Transverse colon (tissue), 4 donors: Measurements from ENCODE around the gene PRPF6. TPM values are rescaled to one million over a fixed set of nuclear protein-coding genes. Genes with fewer than 3 reads are reported as not detected.

Source experiments
- DNase-seq: peaks from one replicate; pipeline ENCODE4 v3.0.0-alpha.2; 2019
- H3K27ac ChIP-seq, 4 donors: fragments of 200-600 bp; sonication (generic); 2 replicates each; pipeline ENCODE4 v1.5.1; 2016 to 2018; ENCODE audit warnings: inconsistent platforms in 4 of 4
- H3K27me3 ChIP-seq: fragments of 200-600 bp; sonication (generic); 2 replicates; pipeline ENCODE4 v1.5.1; 2017; ENCODE audit warnings: inconsistent platforms
- H3K36me3 ChIP-seq, 4 donors: fragments of 200-600 bp; sonication (generic); 2 replicates each; pipeline ENCODE4 v1.5.1; 2017 to 2019; ENCODE audit warnings: inconsistent platforms in 4 of 4
- H3K4me1 ChIP-seq, 4 donors: fragments of 200-600 bp; sonication (generic); 2 replicates each; pipeline ENCODE4 v1.5.1; 2017 to 2020; ENCODE audit warnings: inconsistent platforms in 4 of 4
- H3K4me3 ChIP-seq, 4 donors: fragments of 200-600 bp; sonication (generic); 1 replicate in 1 of 4; 2 replicates in 3 of 4; pipeline versions ENCODE4 v1.5.1 to v1.6.1; 2017 to 2019; ENCODE audit warnings: inconsistent platforms in 4 of 4
- H3K9me3 ChIP-seq, 2 donors: fragments of 200-600 bp; sonication (generic); 2 replicates each; pipeline ENCODE4 v1.5.1; 2017 to 2019; ENCODE audit warnings: inconsistent platforms in 2 of 2
- CTCF ChIP-seq, 5 experiments: fragments of 200-600 bp in 3 of 5; fragments of 450-650 bp in 2 of 5; sonication (generic) in 3 of 5; IDR thresholded peaks; 1 replicate in 2 of 5; 2 replicates in 3 of 5; pipeline ENCODE4 v1.5.1; 2016 to 2017; ENCODE audit warnings: antibody characterized with exemption in 5 of 5, inconsistent platforms in 3 of 5, mild to moderate bottlenecking in 2 of 5, moderate library complexity in 1 of 5
- EP300 ChIP-seq: sonication (generic); formaldehyde crosslinking; IDR thresholded peaks from one replicate; pipeline ENCODE4 v1.6.1; 2017; ENCODE audit warnings: antibody characterized with exemption, low read depth
- POLR2A ChIP-seq: fragments of 450-650 bp; IDR thresholded peaks from one replicate; pipeline ENCODE4 v1.6.1; 2016; ENCODE audit warnings: antibody characterized with exemption, mild to moderate bottlenecking, moderate library complexity
- POLR2AphosphoS5 ChIP-seq, 3 donors: sonication (generic); formaldehyde crosslinking; IDR thresholded peaks; one replicate each; pipeline ENCODE4 v1.6.1; 2016; ENCODE audit warnings: antibody characterized with exemption in 3 of 3
- WGBS, 2 donors: methylation state at CpG; one replicate each; pipeline ENCODE4 v1.1.5; 2018; ENCODE audit warnings: low coverage in 1 of 2; 5-methylcytosine and 5-hydroxymethylcytosine counted together
- in situ Hi-C, 4 donors: fragments of 200-750 bp; cut with MboI; loops; one replicate each; pipeline versions ENCODE4 v1.15.0 to v1.15.1; 2017; ENCODE audit warnings: low sequenced_read_pairs in 3 of 4, low pct_ligation_motif_present in 1 of 4, low pct_unique_long_range_greater_than_20kb in 1 of 4
- intact Hi-C: fragments of 100-400 bp; cut with DNase I; formaldehyde crosslinking; loops from one replicate; pipeline ENCODE4 v1.15.1; 2023; ENCODE audit warnings: low total_unique reads
- total RNA-seq, 4 donors: library from RNA; depleted of rRNA; stranded (reverse); fragments of >200 nt; gene quantifications; one replicate each; pipeline ENCODE4 v1.1.0, GENCODE V29; 2016

PRPF6 gene
- 10 to 100 TPM; 29.2 to 55.7 (median 51.8) TPM for total RNA-seq

- Histone ChIP-seq H3K9me3 (no peaks in the 10 kb centered on the region), H3K4me1 (peaks cover 25 to 36% (median 30%) of the 10 kb centered on the region in 4 donors), H3K27me3 (no peaks in the 10 kb centered on the region), H3K27ac (peak within 1 kb of the TSS; percentile 81 to 89 (median 88)), H3K36me3 (peaks cover 0 to 22% (median 10%) of the 10 kb centered on the region in 4 donors), H3K4me3 (peak within 1 kb of the TSS; percentile 77 to 94 (median 84))
- 1 to 6% methylated on average over 7 to 71 of the region's 75 CpGs for WGBS, 2 donors
- TF ChIP-seq EP300 (no peak), CTCF (IDR thresholded peaks at IDR 0.05) (peak; percentile 73 to 91 (median 82)), POLR2AphosphoS5 (IDR thresholded peaks at IDR 0.05) (peak; percentile 83 to 95 (median 94)), POLR2A (peak; percentile 86)
- in situ Hi-C loops = no loop called here
- intact Hi-C loops = no loop called here
- DNase-seq = peak; percentile 97
Observed at GRCh38 chr20:63980806-63981728, at the start of gene PRPF6. TSS of gene PRPF6 (plus strand) at chr20:63981132. CDS start at chr20:63981246, 114 bp downstream.

GRCh38 chr20:63931735-63932134, 49.2 kb upstream of the PRPF6 start:
- peaks cover 0 to 5% (median 2%) of the 10 kb centered on the region in 4 donors for H3K4me1 ChIP-seq
- in situ Hi-C loops (no loop called here), intact Hi-C loops (no loop called here)
- WGBS, 2 donors = 94 to 96% methylated on average over 5 to 19 of the region's 19 CpGs
- TF ChIP-seq EP300 = no peak
- no peak for TF ChIP-seq POLR2AphosphoS5 (IDR thresholded peaks at IDR 0.05)
- no peak for TF ChIP-seq POLR2A
- TF ChIP-seq CTCF (IDR thresholded peaks at IDR 0.05) = no peak
- no peak for DNase-seq
- no peak overlapping the region for H3K27ac ChIP-seq
- no peaks in the 10 kb centered on the region for H3K9me3 ChIP-seq
- H3K36me3 ChIP-seq = peaks cover 0 to 43% (median 19%) of the 10 kb centered on the region in 4 donors
- no peak overlapping the region for H3K4me3 ChIP-seq
- no peaks in the 10 kb centered on the region for H3K27me3 ChIP-seq

- H3K27me3 ChIP-seq = no peaks in the 10 kb centered on the region
- no peak overlapping the region for H3K4me3 ChIP-seq
- H3K36me3 ChIP-seq = peaks cover 0 to 43% (median 19%) of the 10 kb centered on the region in 4 donors
- intact Hi-C loops = no loop called here
- peaks cover 0 to 5% (median 2%) of the 10 kb centered on the region in 4 donors for H3K4me1 ChIP-seq
- in situ Hi-C loops = no loop called here
- no peaks in the 10 kb centered on the region for H3K9me3 ChIP-seq
- H3K27ac ChIP-seq = no peak overlapping the region
- DNase-seq = no peak
- TF ChIP-seq EP300 (no peak), CTCF (IDR thresholded peaks at IDR 0.05) (no peak), POLR2AphosphoS5 (IDR thresholded peaks at IDR 0.05) (no peak), POLR2A (no peak)
- 95% methylated on average over 17 of the region's 17 CpGs; no CpG with 5 or more reads in 1 of the 2 donors for WGBS, 2 donors
Observed at GRCh38 chr20:63932606-63933160, 48.2 kb upstream of the PRPF6 start.

GRCh38 chr20:63933646-63934045, 47.3 kb upstream of the PRPF6 start:
- in situ Hi-C loops (no loop called here), intact Hi-C loops (no loop called here)
- Histone ChIP-seq H3K27me3 (no peaks in the 10 kb centered on the region), H3K27ac (no peak overlapping the region), H3K9me3 (no peaks in the 10 kb centered on the region), H3K4me1 (peaks cover 0 to 5% (median 2%) of the 10 kb centered on the region in 4 donors), H3K4me3 (no peak overlapping the region), H3K36me3 (peaks cover 0 to 34% (median 16%) of the 10 kb centered on the region in 4 donors)
- TF ChIP-seq CTCF (IDR thresholded peaks at IDR 0.05) (no peak), POLR2AphosphoS5 (IDR thresholded peaks at IDR 0.05) (no peak), EP300 (no peak), POLR2A (no peak)
- 90% methylated on average over 5 of the region's 5 CpGs; no CpG with 5 or more reads in 1 of the 2 donors for WGBS, 2 donors
- no peak for DNase-seq
